Mesenchymal stem cell (in vitro differentiated cells and primary cell): ENCODE measurements around the gene CERS1.

Experiments
- DNase-seq: peaks from one replicate; pipeline ENCODE4 v3.0.0-alpha.2; 2013
- H2AFZ ChIP-seq: one replicate; pipeline ENCODE4 v1.6.1; 2013; ENCODE audit warnings: low read depth, mild to moderate bottlenecking, control low read depth, inconsistent platforms, low read length, moderate library complexity
- H2AK5ac ChIP-seq: 2 replicates; pipeline ENCODE4 v1.6.1; 2013; ENCODE audit warnings: low read length, moderate library complexity, mild to moderate bottlenecking, inconsistent platforms; ENCODE audit not compliant: severe bottlenecking
- H2BK120ac ChIP-seq: one replicate; pipeline ENCODE4 v1.6.1; 2013; ENCODE audit warnings: low read depth, mild to moderate bottlenecking, inconsistent platforms, low read length, moderate library complexity
- H2BK12ac ChIP-seq, 2 experiments: one replicate each; pipeline ENCODE4 v1.6.1; 2013; ENCODE audit warnings: inconsistent platforms in 2 of 2, low read length in 2 of 2, mild to moderate bottlenecking in 2 of 2, moderate library complexity in 2 of 2, control low read depth in 1 of 2
- H2BK15ac ChIP-seq: one replicate; pipeline ENCODE4 v1.6.1; 2013; ENCODE audit warnings: mild to moderate bottlenecking, low read depth, inconsistent platforms; ENCODE audit not compliant: poor library complexity, severe bottlenecking
- H2BK5ac ChIP-seq: 2 replicates; pipeline ENCODE4 v1.6.1; 2013; ENCODE audit warnings: low read depth, mild to moderate bottlenecking, low read length, control low read depth, inconsistent platforms; ENCODE audit not compliant: poor library complexity, severe bottlenecking
- H3K14ac ChIP-seq, 2 experiments: one replicate each; pipeline ENCODE4 v1.6.1; 2013; ENCODE audit warnings: inconsistent platforms in 2 of 2, low read length in 2 of 2, control low read depth in 1 of 2, mild to moderate bottlenecking in 1 of 2, moderate library complexity in 1 of 2
- H3K18ac ChIP-seq, 2 experiments: one replicate each; pipeline ENCODE4 v1.6.1; 2013; ENCODE audit warnings: inconsistent platforms in 2 of 2, low read length in 2 of 2, control low read depth in 1 of 2, low read depth in 1 of 2, mild to moderate bottlenecking in 1 of 2
- H3K23ac ChIP-seq, 2 experiments: one replicate each; pipeline ENCODE4 v1.6.1; 2013; ENCODE audit warnings: inconsistent platforms in 2 of 2, low read length in 2 of 2, mild to moderate bottlenecking in 2 of 2, moderate library complexity in 2 of 2, control low read depth in 1 of 2
- H3K27ac ChIP-seq: 2 replicates; pipeline ENCODE4 v1.5.1; 2013; ENCODE audit warnings: mild to moderate bottlenecking, moderate library complexity, low read length, control low read depth, inconsistent platforms; ENCODE audit not compliant: poor library complexity, severe bottlenecking
- H3K27me3 ChIP-seq, 2 experiments: 2 replicates each; pipeline versions ENCODE4 v1.6.1 to v1.7.0; 2013; ENCODE audit warnings: low read length in 2 of 2, mild to moderate bottlenecking in 2 of 2, moderate library complexity in 2 of 2, control low read depth in 1 of 2, inconsistent platforms in 1 of 2; ENCODE audit not compliant: control insufficient read depth in 1 of 2, insufficient read depth in 1 of 2
- H3K36me3 ChIP-seq, 2 experiments: 2 replicates each; pipeline versions ENCODE4 v1.6.1 to v1.7.0; 2013; ENCODE audit warnings: low read length in 2 of 2, control low read depth in 1 of 2, inconsistent platforms in 1 of 2, low read depth in 1 of 2, mild to moderate bottlenecking in 1 of 2; ENCODE audit not compliant: insufficient read depth in 2 of 2, control insufficient read depth in 1 of 2
- H3K4ac ChIP-seq, 2 experiments: one replicate each; pipeline ENCODE4 v1.6.1; 2013; ENCODE audit warnings: inconsistent platforms in 2 of 2, low read length in 2 of 2, mild to moderate bottlenecking in 2 of 2, moderate library complexity in 2 of 2, control low read depth in 1 of 2, low read depth in 1 of 2
- H3K4me1 ChIP-seq: 2 replicates; pipeline ENCODE4 v1.6.1; 2013; ENCODE audit warnings: low read depth, low read length, control low read depth; ENCODE audit not compliant: control insufficient read depth, insufficient read depth
- H3K4me2 ChIP-seq: 2 replicates; pipeline ENCODE4 v1.6.1; 2013; ENCODE audit warnings: low read length, mild to moderate bottlenecking, inconsistent platforms; ENCODE audit not compliant: poor library complexity, severe bottlenecking
- H3K4me3 ChIP-seq, 2 experiments: 2 replicates each; pipeline versions ENCODE4 v1.5.1 to v1.7.0; 2013; ENCODE audit warnings: low read length in 2 of 2, mild to moderate bottlenecking in 2 of 2, control low read depth in 1 of 2, low read depth in 1 of 2; ENCODE audit not compliant: insufficient read depth in 1 of 2
- H3K79me1 ChIP-seq: replicated peaks from 2 replicates; pipeline ENCODE4 v1.6.1; 2013; ENCODE audit warnings: mild to moderate bottlenecking, control low read depth, low read length, inconsistent platforms; ENCODE audit not compliant: poor library complexity, severe bottlenecking
- H3K9ac ChIP-seq: 2 replicates; pipeline ENCODE4 v1.7.0; 2013; ENCODE audit warnings: mild to moderate bottlenecking, low read length, moderate library complexity
- H3K9me3 ChIP-seq: 2 replicates; pipeline ENCODE4 v1.7.0; 2013; ENCODE audit warnings: mild to moderate bottlenecking, low read length; ENCODE audit not compliant: control insufficient read depth
- H4K8ac ChIP-seq: one replicate; pipeline ENCODE4 v1.6.1; 2013; ENCODE audit warnings: inconsistent platforms, mild to moderate bottlenecking, low read length, moderate library complexity
- H4K91ac ChIP-seq: one replicate; pipeline ENCODE4 v1.6.1; 2013; ENCODE audit warnings: mild to moderate bottlenecking, low read length, inconsistent platforms
- WGBS: methylation state at CpG from one replicate; pipeline ENCODE4 v1.1.7; 2013; ENCODE audit warnings: mixed read lengths; 5-methylcytosine and 5-hydroxymethylcytosine counted together

Gene CERS1

GRCh38 chr19:18875726-18876125, 20.2 kb downstream of the CERS1 start:
- Histone ChIP-seq H3K9ac (no peak overlapping the region), H3K36me3 (peaks cover 19 to 34% of the 10 kb centered on the region in 2 experiments), H4K91ac (no peak overlapping the region), H2AK5ac (no peak overlapping the region), H3K4me1 (no peaks in the 10 kb centered on the region), H2AFZ (no peak overlapping the region), H2BK15ac (no peak overlapping the region), H3K27me3 (no peaks in the 10 kb centered on the region), H3K27ac (no peak overlapping the region), H4K8ac (no peak overlapping the region), H3K4me2 (no peak overlapping the region), H2BK12ac (no peak overlapping the region), H3K14ac (no peak overlapping the region), H2BK5ac (no peak overlapping the region), H3K18ac (no peak overlapping the region), H3K23ac (no peak overlapping the region), H3K4me3 (no peak overlapping the region), H3K79me1 (peaks cover under 1% of the 10 kb centered on the region), H3K9me3 (peaks cover 6% of the 10 kb centered on the region), H3K4ac (no peak overlapping the region), H2BK120ac (no peak overlapping the region)
- WGBS, result 94% methylated on average over 5 of the region's 5 CpGs
- DNase-seq, result no peak

GRCh38 chr19:18871543-18871942, 24.4 kb downstream of the CERS1 start:
- no peak overlapping the region for H2BK120ac ChIP-seq
- no peak overlapping the region for H2AFZ ChIP-seq
- no peak overlapping the region for H3K4me2 ChIP-seq
- H3K9ac ChIP-seq, result no peak overlapping the region
- peaks cover 31 to 55% of the 10 kb centered on the region in 2 experiments for H3K36me3 ChIP-seq
- no peak overlapping the region for H3K4ac ChIP-seq
- no peak overlapping the region for H2AK5ac ChIP-seq
- H3K27me3 ChIP-seq, result no peaks in the 10 kb centered on the region
- no peak overlapping the region for H2BK15ac ChIP-seq
- no peak for DNase-seq
- H3K4me1 ChIP-seq, result no peaks in the 10 kb centered on the region
- no peaks in the 10 kb centered on the region for H3K9me3 ChIP-seq
- H3K14ac ChIP-seq, result no peak overlapping the region
- no peak overlapping the region for H3K27ac ChIP-seq
- H3K4me3 ChIP-seq, result no peak overlapping the region
- no peak overlapping the region for H2BK12ac ChIP-seq
- H4K8ac ChIP-seq, result no peak overlapping the region
- 67% methylated on average over 3 of the region's 7 CpGs for WGBS
- no peak overlapping the region for H4K91ac ChIP-seq
- no peak overlapping the region for H3K18ac ChIP-seq
- peaks cover 19% of the 10 kb centered on the region for H3K79me1 ChIP-seq
- no peak overlapping the region for H3K23ac ChIP-seq
- H2BK5ac ChIP-seq, result no peak overlapping the region

GRCh38 chr19:18870531-18871172, 25.3 kb downstream of the CERS1 start:
- no peak overlapping the region for H2AK5ac ChIP-seq
- peaks cover 38 to 60% of the 10 kb centered on the region in 2 experiments for H3K36me3 ChIP-seq
- H4K8ac ChIP-seq, result no peak overlapping the region
- no peaks in the 10 kb centered on the region for H3K4me1 ChIP-seq
- no peak overlapping the region for H3K18ac ChIP-seq
- peaks cover 23% of the 10 kb centered on the region for H3K79me1 ChIP-seq
- no peak overlapping the region for H2BK120ac ChIP-seq
- no peak overlapping the region for H3K27ac ChIP-seq
- H2BK15ac ChIP-seq, result no peak overlapping the region
- no peak overlapping the region for H3K4me2 ChIP-seq
- 63% methylated on average over 21 of the region's 25 CpGs for WGBS
- H3K4me3 ChIP-seq, result no peak overlapping the region
- no peak overlapping the region for H3K9ac ChIP-seq
- no peak overlapping the region for H4K91ac ChIP-seq
- H2BK5ac ChIP-seq, result no peak overlapping the region
- no peaks in the 10 kb centered on the region for H3K9me3 ChIP-seq
- H2AFZ ChIP-seq, result no peak overlapping the region
- no peaks in the 10 kb centered on the region for H3K27me3 ChIP-seq
- H2BK12ac ChIP-seq, result no peak overlapping the region
- no peak overlapping the region for H3K14ac ChIP-seq
- no peak overlapping the region for H3K4ac ChIP-seq
- H3K23ac ChIP-seq, result no peak overlapping the region
- no peak for DNase-seq

- Histone ChIP-seq H3K4me2 (no peak overlapping the region), H2BK12ac (no peak overlapping the region), H4K8ac (no peak overlapping the region), H3K9ac (no peak overlapping the region), H3K14ac (no peak overlapping the region), H3K27ac (no peak overlapping the region), H2BK15ac (no peak overlapping the region), H3K4ac (no peak overlapping the region), H3K9me3 (no peaks in the 10 kb centered on the region), H3K36me3 (peaks cover 45 to 67% of the 10 kb centered on the region in 2 experiments), H3K4me3 (no peak overlapping the region), H3K79me1 (peaks cover 25% of the 10 kb centered on the region), H3K18ac (no peak overlapping the region), H2AFZ (no peak overlapping the region), H4K91ac (no peak overlapping the region), H3K23ac (no peak overlapping the region), H2BK120ac (no peak overlapping the region), H3K4me1 (no peaks in the 10 kb centered on the region), H3K27me3 (no peaks in the 10 kb centered on the region), H2BK5ac (no peak overlapping the region), H2AK5ac (no peak overlapping the region)
- DNase-seq, result no peak
- WGBS, result 70% methylated on average over 54 of the region's 62 CpGs
Measured at GRCh38 chr19:18869781-18870530, 26.0 kb downstream of the CERS1 start.
